H9 (cell line): ENCODE measurements around the gene ST6GALNAC6. TPM values are rescaled to one million over a fixed set of nuclear protein-coding genes. Genes with fewer than 3 reads are reported as not detected.

Experiments
- DNase-seq: peaks from one replicate; pipeline ENCODE4 v3.0.0-alpha.2; 2017
- H2AFZ ChIP-seq: one replicate; pipeline ENCODE4 v1.6.1; 2013; ENCODE audit warnings: mild to moderate bottlenecking, low read length, control low read depth, moderate library complexity
- H2AK5ac ChIP-seq: 2 replicates; pipeline ENCODE4 v1.6.1; 2013; ENCODE audit warnings: low read length, control low read depth, mixed read lengths; ENCODE audit not compliant: insufficient read length
- H2BK120ac ChIP-seq: one replicate; pipeline ENCODE4 v1.6.1; 2013; ENCODE audit warnings: low read depth, mild to moderate bottlenecking, low read length, control low read depth, inconsistent platforms; ENCODE audit not compliant: poor library complexity, severe bottlenecking
- H2BK12ac ChIP-seq: 2 replicates; pipeline ENCODE4 v1.6.1; 2013; ENCODE audit warnings: low read length, control low read depth, mixed read lengths, low read depth; ENCODE audit not compliant: insufficient read length
- H2BK15ac ChIP-seq: 2 replicates; pipeline ENCODE4 v1.6.1; 2013; ENCODE audit warnings: low read depth, low read length, control low read depth
- H2BK20ac ChIP-seq: one replicate; pipeline ENCODE4 v1.6.1; 2013; ENCODE audit warnings: low read depth, mild to moderate bottlenecking, low read length, control low read depth, inconsistent platforms; ENCODE audit not compliant: poor library complexity, severe bottlenecking
- H2BK5ac ChIP-seq: 2 replicates; pipeline ENCODE4 v1.6.1; 2013; ENCODE audit warnings: low read length, control low read depth, mixed read lengths; ENCODE audit not compliant: insufficient read length
- H3K14ac ChIP-seq: 2 replicates; pipeline ENCODE4 v1.6.1; 2013; ENCODE audit warnings: low read length, control low read depth; ENCODE audit not compliant: insufficient read depth
- H3K18ac ChIP-seq: 2 replicates; pipeline ENCODE4 v1.6.1; 2013; ENCODE audit warnings: low read depth, mild to moderate bottlenecking, mixed read lengths, low read length, control low read depth; ENCODE audit not compliant: insufficient read length
- H3K23ac ChIP-seq: 2 replicates; pipeline ENCODE4 v1.6.1; 2013; ENCODE audit warnings: low read length, control low read depth, mixed read lengths, low read depth; ENCODE audit not compliant: insufficient read length
- H3K23me2 ChIP-seq: 2 replicates; pipeline ENCODE4 v1.6.1; 2013; ENCODE audit warnings: low read depth, mild to moderate bottlenecking, mixed read lengths, low read length, control low read depth; ENCODE audit not compliant: insufficient read length, poor library complexity, severe bottlenecking
- H3K27ac ChIP-seq: 2 replicates; pipeline ENCODE4 v1.5.1; 2013; ENCODE audit warnings: low read length, control low read depth, mixed read lengths, low read depth; ENCODE audit not compliant: insufficient read length
- H3K27me3 ChIP-seq: 2 replicates; pipeline ENCODE4 v1.6.1; 2013; ENCODE audit warnings: low read length, control low read depth, inconsistent platforms; ENCODE audit not compliant: insufficient read depth
- H3K4ac ChIP-seq: 2 replicates; pipeline ENCODE4 v1.6.1; 2013; ENCODE audit warnings: low read depth, mild to moderate bottlenecking, control low read depth, inconsistent platforms, low read length, moderate library complexity
- H3K4me1 ChIP-seq: 2 replicates; pipeline ENCODE4 v1.6.1; 2013; ENCODE audit warnings: low read length, control low read depth, inconsistent platforms; ENCODE audit not compliant: insufficient read depth
- H3K4me2 ChIP-seq: 2 replicates; pipeline ENCODE4 v1.6.1; 2013; ENCODE audit warnings: low read length, control low read depth, mixed read lengths; ENCODE audit not compliant: insufficient read length, insufficient read depth
- H3K56ac ChIP-seq: 2 replicates; pipeline ENCODE4 v1.6.1; 2013; ENCODE audit warnings: low read depth, mild to moderate bottlenecking, mixed read lengths, low read length, control low read depth; ENCODE audit not compliant: insufficient read length
- H3K79me1 ChIP-seq: 2 replicates; pipeline ENCODE4 v1.6.1; 2013; ENCODE audit warnings: low read depth, mild to moderate bottlenecking, moderate library complexity, low read length, control low read depth, inconsistent platforms; ENCODE audit not compliant: insufficient read depth, poor library complexity, severe bottlenecking
- H3K79me2 ChIP-seq: 2 replicates; pipeline ENCODE4 v1.6.1; 2013; ENCODE audit warnings: low read length, control low read depth, inconsistent platforms; ENCODE audit not compliant: insufficient read depth
- H3K9ac ChIP-seq: 2 replicates; pipeline ENCODE4 v1.6.1; 2013; ENCODE audit warnings: low read length, control low read depth, mixed read lengths; ENCODE audit not compliant: insufficient read length; ENCODE audit errors: extremely low read depth
- H3K9me3 ChIP-seq: one replicate; pipeline ENCODE4 v1.6.1; 2013; ENCODE audit warnings: low read depth, low read length, inconsistent platforms; ENCODE audit not compliant: control insufficient read depth
- H3T11ph ChIP-seq: one replicate; pipeline ENCODE4 v1.6.1; 2013; ENCODE audit warnings: mild to moderate bottlenecking, low read length, control low read depth, inconsistent platforms
- H4K20me1 ChIP-seq: one replicate; pipeline ENCODE4 v1.6.1; 2013; ENCODE audit not compliant: control insufficient read depth, insufficient read length, insufficient read depth
- H4K5ac ChIP-seq: 2 replicates; pipeline ENCODE4 v1.6.1; 2013; ENCODE audit warnings: low read depth, mild to moderate bottlenecking, mixed read lengths, low read length, control low read depth; ENCODE audit not compliant: insufficient read length
- H4K8ac ChIP-seq: replicated peaks from 2 replicates; pipeline ENCODE4 v1.6.1; 2013; ENCODE audit warnings: low read length, control low read depth, mixed read lengths, low read depth; ENCODE audit not compliant: insufficient read length
- H4K91ac ChIP-seq: 2 replicates; pipeline ENCODE4 v1.6.1; 2013; ENCODE audit warnings: low read depth, mild to moderate bottlenecking, moderate library complexity, mixed read lengths, low read length, control low read depth; ENCODE audit not compliant: insufficient read length
- H3K27ac Mint-ChIP-seq, 3 experiments: 2 replicates in 2 of 3; 3 replicates in 1 of 3; pipeline ENCODE4 v1.8.0; 2020 to 2021; ENCODE audit warnings: mixed read lengths in 3 of 3, mild to moderate bottlenecking in 1 of 3, moderate library complexity in 1 of 3
- H3K27me3 Mint-ChIP-seq: 2 replicates; pipeline ENCODE4 v1.8.0; 2021; ENCODE audit warnings: low read depth, mild to moderate bottlenecking, moderate library complexity, mixed read lengths
- H3K36me3 Mint-ChIP-seq, 3 experiments: 2 replicates in 2 of 3; 3 replicates in 1 of 3; pipeline ENCODE4 v1.8.0; 2020 to 2021; ENCODE audit warnings: low read depth in 3 of 3, mixed read lengths in 3 of 3; ENCODE audit not compliant: insufficient read depth in 1 of 3
- H3K4me1 Mint-ChIP-seq, 2 experiments: 2 replicates each; pipeline ENCODE4 v1.8.0; 2020; ENCODE audit warnings: mixed read lengths in 2 of 2
- H3K4me3 Mint-ChIP-seq, 2 experiments: 2 replicates in 1 of 2; 3 replicates in 1 of 2; pipeline ENCODE4 v1.8.0; 2020 to 2021; ENCODE audit warnings: mild to moderate bottlenecking in 2 of 2, mixed read lengths in 2 of 2, moderate library complexity in 1 of 2
- H3K9me3 Mint-ChIP-seq, 2 experiments: 2 replicates in 1 of 2; 3 replicates in 1 of 2; pipeline ENCODE4 v1.8.0; 2020; ENCODE audit warnings: mild to moderate bottlenecking in 2 of 2, mixed read lengths in 2 of 2, moderate library complexity in 1 of 2
- WGBS: extraction: QIAGEN DNeasy Blood & Tissue Kit; methylation state at CpG from one replicate; pipeline ENCODE4 v1.1.7; 2013; ENCODE audit warnings: missing lambda C conversion rate, low lambda C conversion rate, mixed read lengths; ENCODE audit not compliant: insufficient read length; ENCODE audit errors: extremely low coverage; 5-methylcytosine and 5-hydroxymethylcytosine counted together
- total RNA-seq: library from RNA; stranded (reverse); gene quantifications from 2 replicates; pipeline ENCODE4 v1.2.1, GENCODE V29; 2021
- TF ChIP-seq, protein P1 (sequence below): fragments of 200-600 bp; sonication (generic); conservative IDR thresholded peaks from 3 replicates; pipeline ENCODE4 v1.8.0; 2021; ENCODE audit warnings: antibody characterized with exemption, mild to moderate bottlenecking

The ST6GALNAC6 gene
- total RNA-seq, 1 experiment from 2014 or later: 29.8 TPM

DNA sequence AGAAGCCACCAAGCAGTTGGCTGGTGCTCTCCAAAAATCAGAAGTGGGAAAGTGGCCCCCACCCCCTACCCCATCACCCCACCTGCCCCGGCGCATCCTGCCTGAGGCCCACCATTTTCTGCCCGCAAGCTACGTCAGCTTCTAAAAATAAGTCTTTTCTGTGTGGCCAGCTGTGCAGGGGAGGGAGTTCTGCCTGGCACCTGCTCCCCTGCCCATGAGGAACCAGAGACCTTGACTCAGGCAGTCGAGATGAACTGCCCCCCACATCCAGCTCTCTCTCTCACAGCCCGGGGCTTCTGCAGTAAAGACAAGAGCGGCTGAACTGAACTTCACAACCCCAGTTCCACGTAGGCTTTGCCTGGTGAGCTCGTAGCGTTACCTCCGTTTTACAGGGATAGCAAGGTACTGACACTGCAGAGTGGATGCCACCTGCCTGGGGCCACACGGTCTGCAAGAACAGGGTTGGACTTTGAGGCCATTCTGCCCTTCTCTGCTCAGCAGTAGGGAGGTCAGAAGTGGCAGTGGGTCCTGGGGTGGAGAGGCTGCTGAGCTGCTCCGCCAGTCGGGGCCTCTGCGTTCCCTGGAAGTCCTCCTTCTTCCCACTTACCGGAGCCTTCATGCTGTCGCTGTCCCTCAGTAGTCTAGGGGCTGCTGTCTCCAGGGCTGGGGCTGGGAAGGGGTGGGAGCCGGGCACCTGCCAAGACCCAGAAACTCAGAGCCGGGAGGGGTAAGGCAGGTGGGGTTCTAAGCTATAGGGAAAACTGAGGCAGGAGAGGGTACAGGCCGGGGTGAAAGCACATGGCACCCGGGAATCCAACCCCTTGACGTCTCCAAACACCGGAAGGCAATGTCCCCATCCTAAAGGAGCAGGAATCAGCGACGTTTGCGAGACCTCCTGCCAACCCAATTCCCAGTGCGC, 16.7 kb upstream of the ST6GALNAC6 start:
- Histone ChIP-seq H2AFZ (no peak overlapping the region), H4K8ac (no peak overlapping the region), H3K79me1 (no peaks in the 10 kb centered on the region), H3K23me2 (peaks cover 5% of the 10 kb centered on the region), H2BK15ac (no peak overlapping the region), H3K56ac (no peak overlapping the region), H3K9me3 (no peaks in the 10 kb centered on the region), H2BK12ac (no peak overlapping the region), H3T11ph (no peak overlapping the region), H3K4ac (no peak overlapping the region), H4K91ac (no peak overlapping the region), H3K14ac (no peak overlapping the region), H3K79me2 (no peaks in the 10 kb centered on the region), H3K27ac (no peak overlapping the region), H3K4me1 (peaks cover 2% of the 10 kb centered on the region; the same call in 1 of the 2 replicates), H3K4me2 (peak overlapping the region; percentile 61), H3K9ac (no peak overlapping the region), H2BK5ac (no peak overlapping the region), H2AK5ac (no peak overlapping the region), H2BK20ac (no peak overlapping the region), H4K20me1 (peaks cover 2% of the 10 kb centered on the region), H3K18ac (no peak overlapping the region), H2BK120ac (no peak overlapping the region), H4K5ac (no peak overlapping the region), H3K23ac (no peak overlapping the region), H3K27me3 (peaks cover 2% of the 10 kb centered on the region; the same call in 1 of the 2 replicates)
- H3K9me3 Mint-ChIP-seq: no peaks in the 10 kb centered on the region; a peak in 1 of 5 replicates
- H3K27me3 Mint-ChIP-seq: peaks cover 13% of the 10 kb centered on the region
- peak overlapping the region; percentile 67 to 88 for H3K4me3 Mint-ChIP-seq
- H3K4me1 Mint-ChIP-seq: peaks cover 15 to 17% of the 10 kb centered on the region in 2 experiments
- peaks cover 7 to 15% (median 7%) of the 10 kb centered on the region in 3 experiments for H3K36me3 Mint-ChIP-seq
- H3K27ac Mint-ChIP-seq: peak overlapping the region in 1 of 3 experiments; percentile 62; a peak in 1 of 7 replicates
- TF ChIP-seq, protein P1, sequence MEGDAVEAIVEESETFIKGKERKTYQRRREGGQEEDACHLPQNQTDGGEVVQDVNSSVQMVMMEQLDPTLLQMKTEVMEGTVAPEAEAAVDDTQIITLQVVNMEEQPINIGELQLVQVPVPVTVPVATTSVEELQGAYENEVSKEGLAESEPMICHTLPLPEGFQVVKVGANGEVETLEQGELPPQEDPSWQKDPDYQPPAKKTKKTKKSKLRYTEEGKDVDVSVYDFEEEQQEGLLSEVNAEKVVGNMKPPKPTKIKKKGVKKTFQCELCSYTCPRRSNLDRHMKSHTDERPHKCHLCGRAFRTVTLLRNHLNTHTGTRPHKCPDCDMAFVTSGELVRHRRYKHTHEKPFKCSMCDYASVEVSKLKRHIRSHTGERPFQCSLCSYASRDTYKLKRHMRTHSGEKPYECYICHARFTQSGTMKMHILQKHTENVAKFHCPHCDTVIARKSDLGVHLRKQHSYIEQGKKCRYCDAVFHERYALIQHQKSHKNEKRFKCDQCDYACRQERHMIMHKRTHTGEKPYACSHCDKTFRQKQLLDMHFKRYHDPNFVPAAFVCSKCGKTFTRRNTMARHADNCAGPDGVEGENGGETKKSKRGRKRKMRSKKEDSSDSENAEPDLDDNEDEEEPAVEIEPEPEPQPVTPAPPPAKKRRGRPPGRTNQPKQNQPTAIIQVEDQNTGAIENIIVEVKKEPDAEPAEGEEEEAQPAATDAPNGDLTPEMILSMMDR: no peak
- no CpG with 5 or more reads among the region's 27 CpGs for WGBS
- no peak for DNase-seq
